Activated CD8-positive, alpha-beta memory T cell treated with anti-CD3 and anti-CD28 coated beads for 24 hours (primary cell): ENCODE measurements around the gene ATP11A.

Source experiments
- DNase-seq: peaks from one replicate; pipeline ENCODE4 v3.0.0-alpha.2; 2020

The ATP11A gene

GRCh38 chr13:112726016-112726767 is 36.4 kb downstream of the ATP11A start:
- peak; percentile 60 for DNase-seq

- no peak for DNase-seq
Measured at GRCh38 chr13:112727581-112727980, 37.7 kb downstream of the ATP11A start.

- DNase-seq = no peak
Measured at GRCh38 chr13:112728375-112729126, 38.7 kb downstream of the ATP11A start.

GRCh38 chr13:112729408-112729807 is 39.6 kb downstream of the ATP11A start:
- no peak for DNase-seq

- DNase-seq = no peak
Measured at GRCh38 chr13:112730157-112730671, 40.4 kb downstream of the ATP11A start.

GRCh38 chr13:112731667-112732616 is 42.1 kb downstream of the ATP11A start:
- DNase-seq = no peak

GRCh38 chr13:112732679-112733078 is 42.8 kb downstream of the ATP11A start:
- DNase-seq = no peak

- DNase-seq = no peak
Measured at GRCh38 chr13:112733112-112733511, 43.3 kb downstream of the ATP11A start.

GRCh38 chr13:112733661-112734379 is 44.0 kb downstream of the ATP11A start:
- no peak for DNase-seq

- no peak for DNase-seq
Measured at GRCh38 chr13:112734696-112735547, 45.1 kb downstream of the ATP11A start.

GRCh38 chr13:112735791-112736190 is 46.0 kb downstream of the ATP11A start:
- no peak for DNase-seq

GRCh38 chr13:112737294-112737693 is 47.5 kb downstream of the ATP11A start:
- no peak for DNase-seq

- no peak for DNase-seq
Measured at GRCh38 chr13:112738606-112739005, 48.8 kb downstream of the ATP11A start.

GRCh38 chr13:112740502-112741131 is 50.8 kb downstream of the ATP11A start:
- DNase-seq = no peak

GRCh38 chr13:112741185-112741755 is 51.4 kb downstream of the ATP11A start:
- DNase-seq = no peak

- DNase-seq = no peak
Measured at GRCh38 chr13:112741835-112742570, 52.2 kb downstream of the ATP11A start.

GRCh38 chr13:112742583-112742982 is 52.7 kb downstream of the ATP11A start:
- DNase-seq = no peak

GRCh38 chr13:112743451-112744167 is 53.8 kb downstream of the ATP11A start:
- no peak for DNase-seq
